Hepatocyte (in vitro differentiated cells): ENCODE results near the gene NAE1. TPM values are rescaled to one million over a fixed set of nuclear protein-coding genes. Genes with fewer than 3 reads are reported as not detected.

Experiments used
- DNase-seq: peaks from one replicate; pipeline ENCODE4 v3.0.0-alpha.2; 2016; ENCODE audit warnings: low spot score
- H2AFZ ChIP-seq: fragments of 200-600 bp; sonication (generic); 2 replicates; pipeline ENCODE4 v1.6.0; 2016; ENCODE audit warnings: antibody characterized with exemption, mild to moderate bottlenecking
- H3K27ac ChIP-seq: fragments of 200-600 bp; sonication (generic); 2 replicates; pipeline ENCODE4 v1.5.1; 2016; ENCODE audit warnings: mild to moderate bottlenecking
- H3K27me3 ChIP-seq: fragments of 200-600 bp; sonication (generic); 2 replicates; pipeline ENCODE4 v1.6.1; 2016
- H3K36me3 ChIP-seq: fragments of 200-600 bp; sonication (generic); replicated peaks from 2 replicates; pipeline ENCODE4 v1.5.1; 2016; ENCODE audit warnings: low read depth; ENCODE audit not compliant: insufficient read depth
- H3K4me1 ChIP-seq: fragments of 200-600 bp; sonication (generic); 2 replicates; pipeline ENCODE4 v1.5.1; 2016; ENCODE audit warnings: mild to moderate bottlenecking, moderate library complexity; ENCODE audit not compliant: insufficient read depth
- H3K4me2 ChIP-seq: fragments of 200-600 bp; sonication (generic); 2 replicates; pipeline ENCODE4 v1.6.0; 2016
- H3K4me3 ChIP-seq: fragments of 200-600 bp; sonication (generic); 2 replicates; pipeline ENCODE4 v1.5.1; 2016; ENCODE audit warnings: mild to moderate bottlenecking
- H3K79me2 ChIP-seq: fragments of 200-600 bp; sonication (generic); 2 replicates; pipeline ENCODE4 v1.6.0; 2017; ENCODE audit warnings: mild to moderate bottlenecking
- H3K9me2 ChIP-seq: fragments of 200-600 bp; sonication (generic); replicated peaks from 2 replicates; pipeline ENCODE4 v1.6.0; 2017; ENCODE audit warnings: mild to moderate bottlenecking; ENCODE audit not compliant: insufficient read depth
- H3K9me3 ChIP-seq: fragments of 200-600 bp; sonication (generic); 2 replicates; pipeline ENCODE4 v1.5.1; 2016; ENCODE audit warnings: low read depth, mild to moderate bottlenecking
- H4K20me1 ChIP-seq: fragments of 200-600 bp; sonication (generic); 2 replicates; pipeline ENCODE4 v1.6.0; 2016; ENCODE audit warnings: mild to moderate bottlenecking; ENCODE audit not compliant: insufficient read depth, poor library complexity, severe bottlenecking
- EZH2 ChIP-seq: fragments of 200-600 bp; sonication (generic); IDR thresholded peaks from 2 replicates; pipeline ENCODE4 v1.6.1; 2016; ENCODE audit warnings: antibody characterized with exemption, mild to moderate bottlenecking, borderline replicate concordance
- EZH2phosphoT487 ChIP-seq: fragments of 200-600 bp; sonication (generic); IDR thresholded peaks from one replicate; pipeline ENCODE4 v1.6.1; 2018; ENCODE audit warnings: antibody characterized with exemption, mild to moderate bottlenecking, low read depth, moderate library complexity; ENCODE audit not compliant: unreplicated experiment, severe bottlenecking
- WGBS: methylation state at CpG from one replicate; pipeline ENCODE4 v1.1.6; 2016; ENCODE audit warnings: low lambda C conversion rate; ENCODE audit errors: missing lambda C conversion rate; 5-methylcytosine and 5-hydroxymethylcytosine counted together
- polyA plus RNA-seq: library from polyadenylated mRNA; unstranded; fragments of >200 nt; fragmentation: Nextera tagmentation; extraction: Ambion mirVana; gene quantifications from 2 replicates; pipeline ENCODE4 v1.2.1, GENCODE V29; 2016
- total RNA-seq: library from RNA; depleted of rRNA; stranded (reverse); fragments of >200 nt; gene quantifications from 2 replicates; pipeline ENCODE4 v1.2.3, GENCODE V29; 2014
- TF ChIP-seq, protein P1 (sequence below): fragments of 200-600 bp; sonication (generic); IDR thresholded peaks from 2 replicates; pipeline ENCODE4 v1.5.1; 2016; ENCODE audit warnings: antibody characterized with exemption, mild to moderate bottlenecking; ENCODE audit not compliant: poor library complexity

The NAE1 gene
- total and polyA plus RNA-seq, 2 experiments from 2014 or later, result 60.3 to 68.5 TPM

GRCh38 chr16:66859397-66860068 lies 28.8 kb upstream of the NAE1 start:
- DNase-seq, result no peak
- TF ChIP-seq, protein P1, sequence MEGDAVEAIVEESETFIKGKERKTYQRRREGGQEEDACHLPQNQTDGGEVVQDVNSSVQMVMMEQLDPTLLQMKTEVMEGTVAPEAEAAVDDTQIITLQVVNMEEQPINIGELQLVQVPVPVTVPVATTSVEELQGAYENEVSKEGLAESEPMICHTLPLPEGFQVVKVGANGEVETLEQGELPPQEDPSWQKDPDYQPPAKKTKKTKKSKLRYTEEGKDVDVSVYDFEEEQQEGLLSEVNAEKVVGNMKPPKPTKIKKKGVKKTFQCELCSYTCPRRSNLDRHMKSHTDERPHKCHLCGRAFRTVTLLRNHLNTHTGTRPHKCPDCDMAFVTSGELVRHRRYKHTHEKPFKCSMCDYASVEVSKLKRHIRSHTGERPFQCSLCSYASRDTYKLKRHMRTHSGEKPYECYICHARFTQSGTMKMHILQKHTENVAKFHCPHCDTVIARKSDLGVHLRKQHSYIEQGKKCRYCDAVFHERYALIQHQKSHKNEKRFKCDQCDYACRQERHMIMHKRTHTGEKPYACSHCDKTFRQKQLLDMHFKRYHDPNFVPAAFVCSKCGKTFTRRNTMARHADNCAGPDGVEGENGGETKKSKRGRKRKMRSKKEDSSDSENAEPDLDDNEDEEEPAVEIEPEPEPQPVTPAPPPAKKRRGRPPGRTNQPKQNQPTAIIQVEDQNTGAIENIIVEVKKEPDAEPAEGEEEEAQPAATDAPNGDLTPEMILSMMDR, result no peak
- TF ChIP-seq EZH2 (no peak), EZH2phosphoT487 (no peak)
- Histone ChIP-seq H2AFZ (no peak overlapping the region), H3K9me3 (no peaks in the 10 kb centered on the region), H3K27ac (no peak overlapping the region), H3K4me1 (no peaks in the 10 kb centered on the region), H3K9me2 (no peaks in the 10 kb centered on the region), H3K4me3 (no peak overlapping the region), H3K36me3 (no peaks in the 10 kb centered on the region), H3K27me3 (no peaks in the 10 kb centered on the region), H3K79me2 (no peaks in the 10 kb centered on the region), H4K20me1 (no peaks in the 10 kb centered on the region), H3K4me2 (no peak overlapping the region)
- 91% methylated on average over 3 of the region's 3 CpGs for WGBS

- Histone ChIP-seq H3K9me3 (no peaks in the 10 kb centered on the region), H3K27me3 (no peaks in the 10 kb centered on the region), H3K9me2 (no peaks in the 10 kb centered on the region), H3K4me2 (no peak overlapping the region), H3K79me2 (no peaks in the 10 kb centered on the region), H4K20me1 (no peaks in the 10 kb centered on the region), H2AFZ (no peak overlapping the region), H3K36me3 (no peaks in the 10 kb centered on the region), H3K4me3 (no peak overlapping the region), H3K4me1 (no peaks in the 10 kb centered on the region), H3K27ac (no peak overlapping the region)
- TF ChIP-seq, protein P1, result no peak
- no peak for TF ChIP-seq EZH2
- no peak for TF ChIP-seq EZH2phosphoT487
- no peak for DNase-seq
- 67% methylated on average over 4 of the region's 4 CpGs for WGBS
Measured at GRCh38 chr16:66858740-66859396, 28.1 kb upstream of the NAE1 start.

- no peak for DNase-seq
- H3K79me2 ChIP-seq, result no peaks in the 10 kb centered on the region
- no peaks in the 10 kb centered on the region for H3K9me3 ChIP-seq
- H3K36me3 ChIP-seq, result no peaks in the 10 kb centered on the region
- no peak overlapping the region for H3K4me2 ChIP-seq
- H3K27me3 ChIP-seq, result no peaks in the 10 kb centered on the region
- no peak for TF ChIP-seq EZH2
- TF ChIP-seq, protein P1, result no peak
- no peak for TF ChIP-seq EZH2phosphoT487
- no peaks in the 10 kb centered on the region for H4K20me1 ChIP-seq
- H3K9me2 ChIP-seq, result no peaks in the 10 kb centered on the region
- 54% methylated on average over 6 of the region's 6 CpGs for WGBS
- no peak overlapping the region for H3K27ac ChIP-seq
- H2AFZ ChIP-seq, result no peak overlapping the region
- no peaks in the 10 kb centered on the region for H3K4me1 ChIP-seq
- H3K4me3 ChIP-seq, result no peak overlapping the region
Measured at GRCh38 chr16:66857437-66857836, 26.7 kb upstream of the NAE1 start.
